IMR-90 (cell line): ENCODE data around the gene KCNQ1. TPM values are rescaled to one million over a fixed set of nuclear protein-coding genes. Genes with fewer than 3 reads are reported as not detected.

Experiments
- ATAC-seq: fragments of 200-7000 bp; cut with Tn5 transposase; 2 replicates; pipeline ENCODE4 v1.9.1; 2020; ENCODE audit warnings: low read depth, mild to moderate bottlenecking, moderate library complexity
- BruUV-seq: library from RNA; stranded (reverse); fragments of 400-500 nt; replicated peaks from 2 replicates; lab custom pipeline; 2021; lab: Mats Ljungman, UMichigan
- CTCF ChIA-PET: fragments of 300-600 bp; formaldehyde crosslinking; extraction: SDS; loops from one replicate; lab custom pipeline; 2021; ENCODE audit warnings: antibody characterized with exemption; lab: Yijun Ruan, JAX
- POLR2A ChIA-PET: fragments of 300-600 bp; sonication (Branson Sonifier 250); formaldehyde crosslinking; loops from one replicate; lab custom pipeline; 2022; ENCODE audit warnings: antibody characterized with exemption; ENCODE audit not compliant: unreplicated experiment; lab: Charles Lee
- DNase-seq: peaks from one replicate; pipeline ENCODE4 v3.0.0; 2013
- H2AFZ ChIP-seq: replicated peaks from 2 replicates; pipeline ENCODE3; 2013; ENCODE audit warnings: low read length, mild to moderate bottlenecking; ENCODE audit not compliant: poor library complexity
- H2AK5ac ChIP-seq: 2 replicates; pipeline ENCODE4 v1.6.1; 2013; ENCODE audit warnings: low read depth, low read length, inconsistent platforms
- H2AK9ac ChIP-seq: replicated peaks from 2 replicates; pipeline ENCODE3; 2013; ENCODE audit warnings: mild to moderate bottlenecking, low read depth, low read length, moderate library complexity; ENCODE audit not compliant: poor library complexity
- H2BK120ac ChIP-seq: 2 replicates; pipeline ENCODE4 v1.6.1; 2013; ENCODE audit warnings: low read depth, low read length, inconsistent platforms
- H2BK15ac ChIP-seq: 3 replicates; pipeline ENCODE4 v1.6.1; 2013; ENCODE audit warnings: low read depth, low read length, inconsistent platforms
- H2BK20ac ChIP-seq: 2 replicates; pipeline ENCODE4 v1.6.1; 2013; ENCODE audit warnings: low read depth, mild to moderate bottlenecking, inconsistent platforms, low read length, moderate library complexity
- H2BK5ac ChIP-seq: 2 replicates; pipeline ENCODE4 v1.6.1; 2013; ENCODE audit warnings: mild to moderate bottlenecking, low read depth, low read length, inconsistent platforms; ENCODE audit not compliant: poor library complexity, severe bottlenecking
- H3K14ac ChIP-seq: replicated peaks from 2 replicates; pipeline ENCODE4 v1.6.1; 2013; ENCODE audit warnings: low read depth, low read length, inconsistent platforms
- H3K18ac ChIP-seq: 2 replicates; pipeline ENCODE4 v1.6.1; 2013; ENCODE audit warnings: low read depth, low read length, control low read depth
- H3K23ac ChIP-seq: 2 replicates; pipeline ENCODE4 v1.6.1; 2013; ENCODE audit warnings: low read depth, low read length, inconsistent platforms
- H3K27ac ChIP-seq: 2 replicates; pipeline ENCODE4 v1.5.1; 2013; ENCODE audit warnings: mild to moderate bottlenecking, control low read depth, low read length; ENCODE audit not compliant: insufficient read depth
- H3K27me3 ChIP-seq: 2 replicates; pipeline ENCODE4 v1.6.1; 2013; ENCODE audit warnings: low read length; ENCODE audit not compliant: control insufficient read depth, insufficient read depth
- H3K36me3 ChIP-seq: 2 replicates; pipeline ENCODE4 v1.6.1; 2013; ENCODE audit warnings: low read length, mixed read lengths; ENCODE audit not compliant: control insufficient read depth, insufficient read depth
- H3K4ac ChIP-seq: 2 replicates; pipeline ENCODE4 v1.6.1; 2013; ENCODE audit warnings: low read depth, low read length, inconsistent platforms
- H3K4me1 ChIP-seq: 2 replicates; pipeline ENCODE4 v1.6.1; 2013; ENCODE audit warnings: low read length, mixed read lengths; ENCODE audit not compliant: control insufficient read depth, insufficient read depth
- H3K4me2 ChIP-seq: 2 replicates; pipeline ENCODE4 v1.6.1; 2013; ENCODE audit warnings: low read depth, mild to moderate bottlenecking, control low read depth, low read length, moderate library complexity
- H3K4me3 ChIP-seq: 2 replicates; pipeline ENCODE4 v1.5.1; 2013; ENCODE audit warnings: low read depth, mild to moderate bottlenecking, control low read depth, low read length, moderate library complexity; ENCODE audit not compliant: insufficient read depth
- H3K56ac ChIP-seq: 2 replicates; pipeline ENCODE4 v1.6.1; 2013; ENCODE audit warnings: low read length, inconsistent platforms; ENCODE audit not compliant: insufficient read depth; ENCODE audit errors: extremely low read depth
- H3K79me1 ChIP-seq, 2 experiments: 2 replicates each; pipeline ENCODE4 v1.6.1; 2013; ENCODE audit warnings: low read length in 2 of 2, inconsistent platforms in 1 of 2, low read depth in 1 of 2
- H3K9ac ChIP-seq: 2 replicates; pipeline ENCODE4 v1.6.1; 2013; ENCODE audit warnings: low read depth, low read length, control low read depth
- H3K9me1 ChIP-seq: 2 replicates; pipeline ENCODE4 v1.6.1; 2013; ENCODE audit warnings: low read length, inconsistent platforms; ENCODE audit not compliant: insufficient read depth
- H3K9me3 ChIP-seq: 2 replicates; pipeline ENCODE4 v1.6.1; 2013; ENCODE audit warnings: low read length; ENCODE audit not compliant: control insufficient read depth, insufficient read depth
- H4K20me1 ChIP-seq: 2 replicates; pipeline ENCODE4 v1.6.1; 2013; ENCODE audit warnings: low read length, inconsistent platforms; ENCODE audit not compliant: insufficient read depth
- H4K5ac ChIP-seq: 2 replicates; pipeline ENCODE4 v1.6.1; 2013; ENCODE audit warnings: mild to moderate bottlenecking, low read depth, low read length, control low read depth
- H4K8ac ChIP-seq, 2 experiments: 2 replicates each; pipeline ENCODE4 v1.6.1; 2013; ENCODE audit warnings: low read depth in 2 of 2, low read length in 2 of 2, control low read depth in 1 of 2, inconsistent platforms in 1 of 2
- H4K91ac ChIP-seq: 2 replicates; pipeline ENCODE4 v1.6.1; 2013; ENCODE audit warnings: low read depth, low read length, inconsistent platforms; ENCODE audit not compliant: insufficient read depth
- BHLHE40 ChIP-seq: fragments of 150-350 bp; IDR thresholded peaks from 2 replicates; pipeline ENCODE4 v1.6.1; 2016; ENCODE audit warnings: mild to moderate bottlenecking, low read depth, low read length
- CHD1 ChIP-seq: IDR thresholded peaks from 2 replicates; pipeline ENCODE4 v1.6.1; 2012; ENCODE audit warnings: low read depth, low read length, improper control_type of control experiment
- NFE2L2 ChIP-seq: fragments of 150-350 bp; IDR thresholded peaks from 2 replicates; pipeline ENCODE4 v1.6.1; 2016; ENCODE audit warnings: low read depth, mild to moderate bottlenecking, low read length
- RAD21 ChIP-seq: IDR thresholded peaks from 2 replicates; pipeline ENCODE4 v1.6.1; 2012; ENCODE audit warnings: low read length, improper control_type of control experiment
- WGBS, 2 experiments: methylation state at CpG; one replicate each; pipeline versions ENCODE4 v1.1.5 to v1.1.7; 2013; ENCODE audit warnings: missing lambda C conversion rate in 2 of 2; ENCODE audit not compliant: insufficient read length in 1 of 2; ENCODE audit errors: extremely low coverage in 2 of 2; 5-methylcytosine and 5-hydroxymethylcytosine counted together
- dilution Hi-C: fragments of 300-500 bp; cut with HindIII; formaldehyde crosslinking; loops from one replicate; pipeline ENCODE4 v1.14.3; 2018; ENCODE audit warnings: low sequenced_read_pairs; ENCODE audit not compliant: unreplicated experiment
- in situ Hi-C: fragments of 300-500 bp; cut with MboI; formaldehyde crosslinking; loops from 3 replicates; pipeline ENCODE4 v1.14.3; 2019; ENCODE audit warnings: low sequenced_read_pairs, inconsistent platforms, mixed read lengths
- intact Hi-C: fragments of 100-400 bp; cut with micrococcal nuclease; formaldehyde crosslinking; loops from 2 replicates; pipeline ENCODE4 v1.10.0; 2022
- polyA plus RNA-seq, 3 experiments: library from polyadenylated mRNA; depleted of rRNA; stranded (reverse); fragments of >200 nt; gene quantifications; 2 replicates each; pipeline ENCODE4 v1.2.3, GENCODE V29; 2012; ENCODE audit warnings: low replicate concordance in 1 of 3
- total RNA-seq: library from RNA; depleted of rRNA; stranded (reverse); fragments of >200 nt; gene quantifications from 2 replicates; pipeline ENCODE4 v1.2.3, GENCODE V29; 2012

The KCNQ1 gene
- total and polyA plus RNA-seq, 2 of the 4 experiments (the other 2 are of a cell fraction), result 0.07 TPM; not detected in 1

- H3K14ac ChIP-seq, result no peak overlapping the region
- no peak overlapping the region for H2BK5ac ChIP-seq
- H3K9me1 ChIP-seq, result peaks cover 8% of the 10 kb centered on the region; the same call in 1 of the 2 replicates
- H4K20me1 ChIP-seq, result peaks cover 78% of the 10 kb centered on the region
- H3K9ac ChIP-seq, result no peak overlapping the region
- no CpG with 5 or more reads among the region's 1 CpG for WGBS, 2 experiments
- H3K23ac ChIP-seq, result no peak overlapping the region
- H3K56ac ChIP-seq, result no peak overlapping the region
- no peak overlapping the region for H3K4ac ChIP-seq
- no peak for DNase-seq
- POLR2A ChIA-PET, result no interaction called here
- no peak overlapping the region for H4K5ac ChIP-seq
- ATAC-seq, result no peak
- H3K27me3 ChIP-seq, result peaks cover 6% of the 10 kb centered on the region; the same call in 1 of the 2 replicates
- no peak overlapping the region for H3K4me2 ChIP-seq
- H3K9me3 ChIP-seq, result no peaks in the 10 kb centered on the region
- H2BK15ac ChIP-seq, result no peak overlapping the region
- H2BK20ac ChIP-seq, result no peak overlapping the region
- no peaks in the 10 kb centered on the region for H3K4me1 ChIP-seq
- no peak overlapping the region for H2AK5ac ChIP-seq
- TF ChIP-seq CHD1 (no peak), BHLHE40 (no peak), NFE2L2 (no peak), RAD21 (no peak)
- no peak overlapping the region for H4K8ac ChIP-seq
- H3K36me3 ChIP-seq, result peaks cover 7% of the 10 kb centered on the region
- no peak overlapping the region for H2BK120ac ChIP-seq
- no peak overlapping the region for H3K27ac ChIP-seq
- no peak overlapping the region for H2AFZ ChIP-seq
- CTCF ChIA-PET, result no interaction called here
- no peak overlapping the region for H3K18ac ChIP-seq
- dilution Hi-C loops (no loop called here), in situ Hi-C loops (no loop called here), intact Hi-C loops (no loop called here)
- no peak overlapping the region for H3K4me3 ChIP-seq
- BruUV-seq, result no TSS peak
- peaks cover 15 to 56% of the 10 kb centered on the region in 2 experiments; a peak in 3 of 4 replicates for H3K79me1 ChIP-seq
- H2AK9ac ChIP-seq, result no peak overlapping the region
- no peak overlapping the region for H4K91ac ChIP-seq
Measured at GRCh38 chr11:2670541-2671100, 225.8 kb downstream of the KCNQ1 start.
